22Rv1 (cell line): ENCODE measurements around the gene SND1.

Experiments used
- H3K27ac ChIP-seq: fragments of 450-650 bp; 2 replicates; pipeline ENCODE4 v1.5.1; 2017
- ZFX ChIP-seq: fragments of 450-650 bp; IDR thresholded peaks from 2 replicates; pipeline ENCODE4 v1.6.1; 2017; ENCODE audit warnings: antibody characterized with exemption, borderline replicate concordance
- TF ChIP-seq, protein P1 (sequence below): fragments of 450-650 bp; IDR thresholded peaks from 2 replicates; pipeline ENCODE4 v1.5.1; 2017; ENCODE audit warnings: mild to moderate bottlenecking

Gene SND1

DNA sequence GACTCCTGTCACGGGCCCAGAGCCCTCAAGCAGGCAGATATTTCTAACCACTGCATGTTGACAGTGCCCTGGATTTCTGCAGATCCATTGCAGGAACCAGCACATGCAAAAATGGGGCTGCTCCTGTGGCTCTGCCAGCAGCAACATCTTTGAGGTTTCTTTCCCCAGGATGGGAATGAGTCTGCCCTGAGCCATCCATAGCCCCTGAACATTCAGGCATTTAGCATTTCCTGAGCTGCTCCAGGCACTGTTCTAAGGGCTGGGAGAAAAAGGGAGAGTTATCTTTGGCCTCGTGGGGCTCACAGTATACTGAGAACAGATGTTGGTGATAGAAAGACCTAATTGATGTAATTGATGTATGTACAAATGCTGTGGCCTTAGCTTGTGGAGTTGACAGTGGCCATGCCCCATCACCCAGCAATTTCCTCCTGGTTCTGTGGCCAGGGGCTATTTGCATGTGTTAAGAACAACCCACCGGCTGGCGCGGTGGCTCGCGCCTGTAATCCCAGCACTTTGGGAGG is 445.3 kb downstream of the SND1 start:
- no peak overlapping the region for H3K27ac ChIP-seq
- TF ChIP-seq, protein P1, sequence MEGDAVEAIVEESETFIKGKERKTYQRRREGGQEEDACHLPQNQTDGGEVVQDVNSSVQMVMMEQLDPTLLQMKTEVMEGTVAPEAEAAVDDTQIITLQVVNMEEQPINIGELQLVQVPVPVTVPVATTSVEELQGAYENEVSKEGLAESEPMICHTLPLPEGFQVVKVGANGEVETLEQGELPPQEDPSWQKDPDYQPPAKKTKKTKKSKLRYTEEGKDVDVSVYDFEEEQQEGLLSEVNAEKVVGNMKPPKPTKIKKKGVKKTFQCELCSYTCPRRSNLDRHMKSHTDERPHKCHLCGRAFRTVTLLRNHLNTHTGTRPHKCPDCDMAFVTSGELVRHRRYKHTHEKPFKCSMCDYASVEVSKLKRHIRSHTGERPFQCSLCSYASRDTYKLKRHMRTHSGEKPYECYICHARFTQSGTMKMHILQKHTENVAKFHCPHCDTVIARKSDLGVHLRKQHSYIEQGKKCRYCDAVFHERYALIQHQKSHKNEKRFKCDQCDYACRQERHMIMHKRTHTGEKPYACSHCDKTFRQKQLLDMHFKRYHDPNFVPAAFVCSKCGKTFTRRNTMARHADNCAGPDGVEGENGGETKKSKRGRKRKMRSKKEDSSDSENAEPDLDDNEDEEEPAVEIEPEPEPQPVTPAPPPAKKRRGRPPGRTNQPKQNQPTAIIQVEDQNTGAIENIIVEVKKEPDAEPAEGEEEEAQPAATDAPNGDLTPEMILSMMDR, result no peak
- no peak for TF ChIP-seq ZFX

DNA sequence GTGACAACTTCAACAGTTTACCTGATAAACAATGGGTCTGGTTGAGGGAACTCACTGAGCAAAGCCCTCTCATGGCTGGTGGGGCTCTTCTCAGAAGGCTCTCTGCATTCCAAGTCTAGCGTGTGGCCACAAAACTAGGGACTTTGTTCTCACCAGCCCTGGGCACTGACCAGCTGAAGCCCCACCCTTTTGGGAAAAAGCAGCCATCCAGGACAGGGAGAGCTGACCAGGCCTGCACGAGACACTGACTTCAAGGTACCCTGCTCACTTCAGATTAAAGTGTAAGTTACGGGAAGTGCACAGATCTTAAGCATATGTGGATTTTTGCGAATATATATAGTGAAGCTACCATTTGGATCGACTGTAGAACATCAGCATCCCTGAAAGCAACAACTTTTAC is 446.6 kb downstream of the SND1 start:
- TF ChIP-seq ZFX, result no peak
- TF ChIP-seq, protein P1, result no peak

DNA sequence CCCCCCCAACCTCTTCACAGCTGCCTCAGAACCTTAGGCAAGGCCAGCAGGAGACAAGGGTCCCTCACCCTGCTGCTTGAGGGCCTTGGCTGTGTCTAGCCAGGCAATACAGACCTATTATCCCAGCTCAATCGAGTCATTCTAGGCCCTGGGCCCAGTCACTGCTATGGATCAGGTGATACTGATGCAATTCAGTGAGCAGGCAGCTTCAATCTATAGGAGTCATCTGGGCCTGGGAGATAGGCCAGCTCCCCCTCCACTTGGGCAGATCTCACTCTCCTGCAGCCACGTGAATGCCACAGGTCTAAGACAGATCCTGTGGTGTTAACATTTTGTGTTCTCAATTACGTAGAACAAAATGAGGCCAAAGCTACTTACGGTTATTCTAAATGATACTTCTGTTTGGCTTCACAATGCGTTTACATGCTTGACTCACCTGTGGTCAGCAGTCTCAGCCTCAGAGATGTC is 447.2 kb downstream of the SND1 start:
- H3K27ac ChIP-seq, result no peak overlapping the region
- no peak for TF ChIP-seq ZFX
- TF ChIP-seq, protein P1, result no peak

More for the DNA sequence above, 446.6 kb downstream of the SND1 start:
- no peak overlapping the region for H3K27ac ChIP-seq

DNA sequence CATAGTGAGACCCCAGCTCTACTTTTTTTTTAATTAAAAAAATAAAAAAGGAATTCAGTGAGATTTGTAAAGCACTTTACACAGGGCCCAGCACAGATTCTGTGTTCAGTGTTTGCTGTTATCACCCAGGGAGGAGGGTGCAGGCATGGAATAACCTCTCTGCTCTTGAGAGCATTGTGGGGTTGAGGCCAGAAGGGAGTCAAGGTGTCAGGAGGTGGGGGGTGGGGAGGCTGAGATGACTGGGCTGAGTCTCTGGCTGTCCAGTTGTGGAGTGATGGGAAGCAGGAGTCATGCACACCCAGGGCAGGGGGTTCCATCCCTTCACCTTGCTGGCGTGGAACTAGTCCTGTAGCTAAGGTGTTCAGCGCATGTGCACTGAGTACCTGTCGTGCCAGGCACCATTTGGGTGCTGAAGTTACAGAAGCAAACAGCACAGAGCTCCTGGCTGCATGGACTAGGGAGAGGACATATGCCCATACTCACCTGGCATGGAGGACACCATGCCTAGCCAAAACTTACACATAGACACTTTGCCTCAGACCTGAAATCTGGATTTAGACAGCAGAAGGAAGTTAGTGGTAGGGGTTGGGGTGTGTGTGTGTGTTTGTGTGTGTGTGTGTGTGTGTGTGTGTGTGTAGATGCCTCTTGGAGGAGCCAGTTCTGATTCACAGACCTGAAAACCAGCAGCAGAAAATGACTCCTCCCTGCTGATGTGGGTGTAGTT is 448.4 kb downstream of the SND1 start:
- TF ChIP-seq, protein P1, result no peak
- TF ChIP-seq ZFX, result no peak
- no peak overlapping the region for H3K27ac ChIP-seq

DNA sequence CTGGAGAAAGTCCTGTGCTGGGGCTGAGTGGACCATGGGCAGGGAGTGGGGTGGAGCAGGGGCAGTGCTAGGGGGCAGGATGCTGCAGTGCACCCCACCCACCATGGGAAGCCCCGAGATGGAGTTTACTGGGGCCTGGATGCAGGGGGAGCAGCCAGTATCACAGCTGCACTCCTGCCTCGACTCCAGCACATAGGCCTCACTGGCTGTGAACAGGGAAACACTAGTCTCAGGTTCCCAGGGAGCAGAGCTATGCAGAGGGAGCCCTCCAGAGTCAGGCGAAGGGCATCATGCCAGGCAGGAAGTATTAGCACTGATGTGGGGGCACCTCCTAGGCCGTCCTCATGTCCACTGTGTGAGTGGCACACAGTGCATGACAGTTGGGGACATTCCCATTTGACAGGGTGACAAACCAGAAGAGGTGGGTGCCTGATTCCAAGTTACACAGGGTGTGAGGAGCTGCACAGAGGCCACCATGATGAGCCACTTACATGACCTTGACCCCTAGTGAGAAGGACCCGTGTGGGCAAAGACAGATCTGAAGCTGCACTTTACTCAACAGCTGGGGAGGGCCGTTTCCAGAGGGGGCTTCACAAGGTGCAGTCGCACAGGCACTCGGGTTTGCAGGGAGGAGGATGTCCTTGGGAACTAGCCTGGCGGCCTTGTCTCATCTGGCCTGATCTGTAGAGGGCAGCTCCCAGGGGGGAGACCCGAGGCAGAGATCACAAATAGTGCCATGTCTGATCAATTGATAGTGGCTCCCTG is 449.1 kb downstream of the SND1 start:
- no peak for TF ChIP-seq ZFX
- TF ChIP-seq, protein P1, result no peak
- no peak overlapping the region for H3K27ac ChIP-seq

DNA sequence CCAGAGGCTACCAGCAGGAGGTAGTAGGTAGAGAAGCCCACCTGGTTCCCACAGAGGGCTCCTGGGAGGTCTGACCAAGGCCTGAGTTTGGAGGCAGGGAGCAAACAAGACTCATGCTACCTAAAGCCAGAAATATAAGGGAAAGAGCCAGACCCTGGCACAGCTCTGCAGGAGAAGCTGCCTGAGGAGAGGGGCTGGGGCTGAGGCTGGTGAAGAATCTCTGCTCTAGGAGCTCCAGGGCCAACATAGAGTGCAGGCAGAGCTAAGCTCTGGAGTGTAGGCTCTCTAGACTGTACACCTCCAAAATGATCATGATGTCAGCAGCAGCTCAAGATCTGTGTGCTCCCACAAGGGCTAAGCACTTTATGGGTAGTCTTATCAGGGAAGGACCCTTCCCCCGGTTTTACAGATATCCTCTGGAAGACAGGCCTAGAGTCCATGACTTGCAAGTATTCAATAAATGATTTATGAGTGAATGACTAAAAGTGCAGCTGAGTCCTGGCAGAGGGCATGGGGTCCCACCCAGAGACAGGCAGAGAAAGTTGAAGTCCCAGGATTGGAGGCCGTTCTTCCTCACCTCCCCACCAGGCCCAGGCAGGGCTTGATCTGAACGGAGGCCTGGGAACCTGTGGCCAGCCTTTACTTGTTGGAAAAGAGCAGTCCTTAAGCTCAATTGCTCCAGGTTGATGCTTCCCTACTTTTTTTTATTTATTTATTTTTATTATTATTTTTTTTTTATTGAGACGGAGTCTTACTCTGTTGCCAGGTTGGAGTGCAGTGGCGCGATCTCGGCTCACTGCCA is 450.7 kb downstream of the SND1 start:
- no peak overlapping the region for H3K27ac ChIP-seq
- no peak for TF ChIP-seq ZFX
- TF ChIP-seq, protein P1, result no peak
